Measurements from ENCODE around the gene RDX. TPM values are rescaled to one million over a fixed set of nuclear protein-coding genes. Genes with fewer than 3 reads are reported as not detected.

The RDX gene
- total RNA-seq, 1 experiment from 2014 or later: 132 TPM

DNA sequence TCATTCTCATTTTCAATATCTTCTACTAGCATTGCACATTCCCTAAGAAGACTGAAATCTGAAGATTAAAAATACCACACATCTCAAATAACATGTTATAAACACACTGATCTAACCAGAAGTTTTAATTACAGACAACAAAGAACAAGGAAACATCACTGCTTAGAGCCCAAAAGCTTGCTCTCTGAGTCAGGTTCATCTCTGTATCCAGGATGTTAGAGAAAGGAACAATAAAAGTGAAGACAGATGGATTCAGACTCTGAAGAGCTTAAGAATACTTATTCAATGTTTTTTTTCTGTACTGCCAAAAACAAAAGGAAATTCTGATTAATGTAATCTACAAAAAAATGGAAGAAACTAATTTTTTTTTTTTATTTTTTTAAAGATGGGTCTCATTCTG lies 16.5 kb downstream of the RDX start:
- no peak for DNase-seq (ENCODE audit: unreplicated experiment)
- Mint-ChIP-seq H3K4me1 (ENCODE audit: insufficient read depth, unreplicated experiment) (peaks cover 10% of the 10 kb centered on the region), H3K36me3 (ENCODE audit: insufficient read depth, unreplicated experiment) (peaks cover 59% of the 10 kb centered on the region), H3K27ac (ENCODE audit: low read depth, unreplicated experiment) (peak overlapping the region; percentile 27), H3K27me3 (ENCODE audit: insufficient read depth, unreplicated experiment) (no peaks in the 10 kb centered on the region), H3K9me3 (ENCODE audit: unreplicated experiment) (no peaks in the 10 kb centered on the region), H3K4me3 (ENCODE audit: unreplicated experiment) (no peak overlapping the region)
- CTCF ChIA-PET: interaction anchor here (0.6 to 0.9 kb wide), 3 partner anchors 13 to 38 kb away, joined by 3 to 4 read pairs (median 3); no protein-coding TSS in a partner anchor
- intact Hi-C loops (cut with micrococcal nuclease): loop anchor here (10.0 kb wide), 1 partner anchor 1945 kb away; no protein-coding TSS in a partner anchor
- POLR2A ChIA-PET: interaction anchor here (1.2 to 1.6 kb wide), 3 partner anchors 8 to 14 kb away, joined by 4 to 8 read pairs (median 5); no protein-coding TSS in a partner anchor
- BruUV-seq (replicated peaks): no TSS peak
- TF ChIP-seq, protein P1, sequence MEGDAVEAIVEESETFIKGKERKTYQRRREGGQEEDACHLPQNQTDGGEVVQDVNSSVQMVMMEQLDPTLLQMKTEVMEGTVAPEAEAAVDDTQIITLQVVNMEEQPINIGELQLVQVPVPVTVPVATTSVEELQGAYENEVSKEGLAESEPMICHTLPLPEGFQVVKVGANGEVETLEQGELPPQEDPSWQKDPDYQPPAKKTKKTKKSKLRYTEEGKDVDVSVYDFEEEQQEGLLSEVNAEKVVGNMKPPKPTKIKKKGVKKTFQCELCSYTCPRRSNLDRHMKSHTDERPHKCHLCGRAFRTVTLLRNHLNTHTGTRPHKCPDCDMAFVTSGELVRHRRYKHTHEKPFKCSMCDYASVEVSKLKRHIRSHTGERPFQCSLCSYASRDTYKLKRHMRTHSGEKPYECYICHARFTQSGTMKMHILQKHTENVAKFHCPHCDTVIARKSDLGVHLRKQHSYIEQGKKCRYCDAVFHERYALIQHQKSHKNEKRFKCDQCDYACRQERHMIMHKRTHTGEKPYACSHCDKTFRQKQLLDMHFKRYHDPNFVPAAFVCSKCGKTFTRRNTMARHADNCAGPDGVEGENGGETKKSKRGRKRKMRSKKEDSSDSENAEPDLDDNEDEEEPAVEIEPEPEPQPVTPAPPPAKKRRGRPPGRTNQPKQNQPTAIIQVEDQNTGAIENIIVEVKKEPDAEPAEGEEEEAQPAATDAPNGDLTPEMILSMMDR (IDR thresholded peaks at IDR 0.05; ENCODE audit: unreplicated experiment): no peak

DNA sequence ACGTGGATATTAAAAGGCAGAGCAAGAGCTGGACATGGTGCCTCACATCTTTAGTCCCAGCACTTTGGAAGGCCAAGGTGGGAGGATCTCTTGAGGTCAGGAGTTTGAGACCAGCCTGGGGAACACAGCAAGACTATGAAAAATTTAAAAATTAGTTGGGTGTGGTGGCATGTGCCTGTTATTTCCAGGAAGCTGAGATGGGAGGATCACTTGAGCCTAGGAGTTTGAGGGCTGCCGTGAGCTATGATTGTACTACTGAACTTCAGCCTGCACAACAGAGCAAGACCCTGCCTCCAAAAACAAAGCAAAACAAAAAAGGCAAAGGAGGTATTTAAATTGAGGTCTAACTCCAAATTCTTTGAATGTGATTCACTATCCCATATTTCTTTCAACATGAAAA lies 23.5 kb downstream of the RDX start:
- Mint-ChIP-seq H3K27ac (ENCODE audit: low read depth, unreplicated experiment) (no peak overlapping the region), H3K27me3 (ENCODE audit: insufficient read depth, unreplicated experiment) (no peaks in the 10 kb centered on the region), H3K9me3 (ENCODE audit: unreplicated experiment) (no peaks in the 10 kb centered on the region), H3K36me3 (ENCODE audit: insufficient read depth, unreplicated experiment) (peaks cover 62% of the 10 kb centered on the region), H3K4me1 (ENCODE audit: insufficient read depth, unreplicated experiment) (peaks cover 20% of the 10 kb centered on the region), H3K4me3 (ENCODE audit: unreplicated experiment) (no peak overlapping the region)
- TF ChIP-seq, protein P1 (IDR thresholded peaks at IDR 0.05; ENCODE audit: unreplicated experiment): no peak
- intact Hi-C loops (cut with micrococcal nuclease): no loop called here
- ChIA-PET CTCF (interaction anchor here (0.8 to 1.0 kb wide), 2 partner anchors 75 to 162 kb away, joined by 3 to 5 read pairs; no protein-coding TSS in a partner anchor), POLR2A (interaction anchor here (0.7 to 2.2 kb wide), 4 partner anchors 12 to 21 kb away, joined by 3 to 5 read pairs (median 3); no protein-coding TSS in a partner anchor)
- no peak for DNase-seq (ENCODE audit: unreplicated experiment)
- BruUV-seq (replicated peaks): no TSS peak

DNA sequence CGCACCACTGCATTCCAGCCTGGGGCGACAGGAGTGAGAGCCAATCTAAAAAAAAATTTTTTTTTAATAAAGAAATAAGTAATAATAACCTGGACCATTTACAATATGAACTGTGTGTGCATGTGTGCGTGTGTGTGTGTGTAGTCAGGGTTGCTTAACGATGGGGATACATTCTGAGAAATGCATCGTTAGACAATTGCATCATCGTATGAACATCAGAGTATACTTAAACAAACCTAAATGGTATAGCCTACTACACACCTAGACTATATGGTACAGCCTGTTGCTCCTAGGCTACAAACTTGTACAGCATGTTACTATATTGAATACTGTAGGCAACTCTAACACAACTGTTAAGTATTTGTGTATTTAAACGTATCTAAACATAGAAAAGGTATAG lies 26.4 kb downstream of the RDX start:
- H3K4me1 Mint-ChIP-seq (ENCODE audit: insufficient read depth, unreplicated experiment): peaks cover 20% of the 10 kb centered on the region
- no peak for DNase-seq (ENCODE audit: unreplicated experiment)
- intact Hi-C loops (cut with micrococcal nuclease): no loop called here
- H3K27ac Mint-ChIP-seq (ENCODE audit: low read depth, unreplicated experiment): no peak overlapping the region
- peaks cover 56% of the 10 kb centered on the region for H3K36me3 Mint-ChIP-seq (ENCODE audit: insufficient read depth, unreplicated experiment)
- no peaks in the 10 kb centered on the region for H3K9me3 Mint-ChIP-seq (ENCODE audit: unreplicated experiment)
- TF ChIP-seq, protein P1 (IDR thresholded peaks at IDR 0.05; ENCODE audit: unreplicated experiment): no peak
- no peak overlapping the region for H3K4me3 Mint-ChIP-seq (ENCODE audit: unreplicated experiment)
- ChIA-PET POLR2A (no interaction called here), CTCF (interaction anchor here (1.2 kb wide), 1 partner anchor 163 kb away, joined by 4 read pairs; no protein-coding TSS in a partner anchor)
- H3K27me3 Mint-ChIP-seq (ENCODE audit: insufficient read depth, unreplicated experiment): no peaks in the 10 kb centered on the region
- no TSS peak for BruUV-seq (replicated peaks)

DNA sequence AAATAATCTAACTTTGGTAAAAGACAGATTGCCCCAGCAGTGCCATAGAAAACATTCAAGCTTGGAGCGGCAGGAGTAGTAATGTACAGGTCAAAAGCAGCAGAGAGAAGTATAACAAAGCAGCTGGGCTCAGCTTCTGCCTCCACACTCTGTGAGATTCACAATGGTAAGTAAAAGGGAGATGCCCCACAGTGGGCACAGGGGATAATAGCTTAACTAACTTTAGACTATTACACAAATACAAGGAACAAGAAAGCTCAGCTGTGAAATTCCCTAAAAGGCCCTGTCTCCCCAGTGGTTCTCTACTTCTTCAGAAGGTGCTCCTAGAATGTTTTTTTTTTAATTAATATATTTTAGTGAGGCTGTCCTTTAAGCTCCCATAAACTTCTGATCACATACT lies 28.0 kb downstream of the RDX start:
- ChIA-PET CTCF (interaction anchor here (0.9 to 1.0 kb wide), 3 partner anchors 9 to 99 kb away, joined by 3 to 4 read pairs (median 3); no protein-coding TSS in a partner anchor), POLR2A (interaction anchor here (1.2 to 1.5 kb wide), 2 partner anchors 17 to 28 kb away, joined by 3 to 4 read pairs; partner anchors contain the start of gene RDX)
- Mint-ChIP-seq H3K27me3 (ENCODE audit: insufficient read depth, unreplicated experiment) (no peaks in the 10 kb centered on the region), H3K36me3 (ENCODE audit: insufficient read depth, unreplicated experiment) (peaks cover 64% of the 10 kb centered on the region), H3K4me1 (ENCODE audit: insufficient read depth, unreplicated experiment) (peaks cover 10% of the 10 kb centered on the region), H3K4me3 (ENCODE audit: unreplicated experiment) (no peak overlapping the region), H3K9me3 (ENCODE audit: unreplicated experiment) (no peaks in the 10 kb centered on the region), H3K27ac (ENCODE audit: low read depth, unreplicated experiment) (no peak overlapping the region)
- no TSS peak for BruUV-seq (replicated peaks)
- intact Hi-C loops (cut with micrococcal nuclease): no loop called here
- TF ChIP-seq, protein P1 (IDR thresholded peaks at IDR 0.05; ENCODE audit: unreplicated experiment): no peak
- DNase-seq (ENCODE audit: unreplicated experiment): no peak
